Body of pancreas (tissue), 4 donors: ENCODE measurements around the gene LRP2BP. TPM values are rescaled to one million over a fixed set of nuclear protein-coding genes. Genes with fewer than 3 reads are reported as not detected.

Experiments used
- ATAC-seq: fragments of 150-250 bp; one replicate; pipeline ENCODE4 v1.9.1; 2016
- DNase-seq, 4 donors: peaks; one replicate each; pipeline ENCODE4 v3.0.0-alpha.2; 2019
- H3K27ac ChIP-seq, 4 donors: fragments of 200-600 bp; sonication (generic); 1 replicate in 3 of 4; 2 replicates in 1 of 4; pipeline versions ENCODE4 v1.5.1 to v1.6.1; 2016 to 2019; ENCODE audit warnings: mild to moderate bottlenecking in 1 of 4, mixed read lengths in 1 of 4, moderate library complexity in 1 of 4
- H3K27me3 ChIP-seq, 2 donors: fragments of 200-600 bp; sonication (generic); one replicate each; pipeline ENCODE4 v1.6.0; 2016; ENCODE audit warnings: mild to moderate bottlenecking in 1 of 2
- H3K36me3 ChIP-seq, 2 donors: fragments of 200-600 bp; sonication (generic); replicated peaks in 1 of 2; 2 replicates each; pipeline ENCODE4 v1.5.1; 2016; ENCODE audit warnings: low read depth in 2 of 2; ENCODE audit not compliant: insufficient read depth in 1 of 2
- H3K4me1 ChIP-seq: fragments of 200-600 bp; sonication (generic); one replicate; pipeline ENCODE4 v1.6.0; 2016
- H3K4me3 ChIP-seq, 2 donors: fragments of 200-600 bp; sonication (generic); 1 replicate in 1 of 2; 2 replicates in 1 of 2; pipeline ENCODE4 v1.5.1; 2016 to 2019
- H3K9me3 ChIP-seq, 3 donors: fragments of 200-600 bp; sonication (generic); 1 replicate in 2 of 3; 2 replicates in 1 of 3; pipeline ENCODE4 v1.5.1; 2016
- POLR2A ChIP-seq, 3 donors: fragments of 450-650 bp; IDR thresholded peaks; one replicate each; pipeline ENCODE4 v1.6.1; 2016; ENCODE audit warnings: antibody characterized with exemption in 3 of 3, mild to moderate bottlenecking in 2 of 3
- WGBS, 2 donors: methylation state at CpG; one replicate each; pipeline ENCODE4 v1.1.5; 2017; 5-methylcytosine and 5-hydroxymethylcytosine counted together
- intact Hi-C: fragments of 100-400 bp; cut with DNase I; formaldehyde crosslinking; loops from one replicate; pipeline ENCODE4 v1.15.1; 2023
- total RNA-seq, 2 donors: library from RNA; depleted of rRNA; stranded (reverse); fragments of >200 nt; gene quantifications; one replicate each; pipeline ENCODE4 v1.1.0, GENCODE V29; 2016
- TF ChIP-seq, protein P1 (sequence below), 7 experiments: fragments of 450-650 bp in 4 of 7; fragments of 200-600 bp in 3 of 7; sonication (generic) in 3 of 7; IDR thresholded peaks; one replicate each; pipeline ENCODE4 v1.5.1; 2016 to 2019; ENCODE audit warnings: antibody characterized with exemption in 7 of 7

LRP2BP gene
- total RNA-seq, 2 donors from 2014 or later, result 2.0 to 2.1 TPM

DNA sequence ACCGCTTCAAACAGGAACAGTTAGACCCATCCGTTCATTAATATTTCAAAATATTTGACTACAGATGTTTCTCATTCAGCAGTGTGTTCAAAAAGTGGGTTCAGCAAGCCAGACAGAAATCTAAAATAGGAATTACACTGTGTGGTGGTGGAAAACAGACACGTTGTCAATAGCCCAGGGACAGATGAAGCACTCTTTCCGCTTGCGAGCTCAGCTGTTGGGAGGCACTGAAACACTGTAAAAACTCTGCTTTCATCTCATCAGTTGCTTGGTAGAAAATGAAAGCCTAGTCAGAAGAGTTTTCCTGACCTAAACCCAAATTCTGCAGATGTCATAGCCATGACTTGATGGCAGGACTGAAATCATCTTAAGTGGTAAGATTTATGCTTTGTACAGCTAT lies 38.5 kb downstream of the LRP2BP start:
- DNase-seq (no peak), ATAC-seq (no peak)
- no peak for TF ChIP-seq POLR2A (IDR thresholded peaks at IDR 0.05)
- TF ChIP-seq, protein P1, sequence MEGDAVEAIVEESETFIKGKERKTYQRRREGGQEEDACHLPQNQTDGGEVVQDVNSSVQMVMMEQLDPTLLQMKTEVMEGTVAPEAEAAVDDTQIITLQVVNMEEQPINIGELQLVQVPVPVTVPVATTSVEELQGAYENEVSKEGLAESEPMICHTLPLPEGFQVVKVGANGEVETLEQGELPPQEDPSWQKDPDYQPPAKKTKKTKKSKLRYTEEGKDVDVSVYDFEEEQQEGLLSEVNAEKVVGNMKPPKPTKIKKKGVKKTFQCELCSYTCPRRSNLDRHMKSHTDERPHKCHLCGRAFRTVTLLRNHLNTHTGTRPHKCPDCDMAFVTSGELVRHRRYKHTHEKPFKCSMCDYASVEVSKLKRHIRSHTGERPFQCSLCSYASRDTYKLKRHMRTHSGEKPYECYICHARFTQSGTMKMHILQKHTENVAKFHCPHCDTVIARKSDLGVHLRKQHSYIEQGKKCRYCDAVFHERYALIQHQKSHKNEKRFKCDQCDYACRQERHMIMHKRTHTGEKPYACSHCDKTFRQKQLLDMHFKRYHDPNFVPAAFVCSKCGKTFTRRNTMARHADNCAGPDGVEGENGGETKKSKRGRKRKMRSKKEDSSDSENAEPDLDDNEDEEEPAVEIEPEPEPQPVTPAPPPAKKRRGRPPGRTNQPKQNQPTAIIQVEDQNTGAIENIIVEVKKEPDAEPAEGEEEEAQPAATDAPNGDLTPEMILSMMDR (IDR thresholded peaks at IDR 0.05), result no peak
- Histone ChIP-seq H3K27ac (no peak overlapping the region), H3K4me3 (no peak overlapping the region), H3K27me3 (no peaks in the 10 kb centered on the region), H3K4me1 (no peaks in the 10 kb centered on the region), H3K36me3 (no peaks in the 10 kb centered on the region), H3K9me3 (no peaks in the 10 kb centered on the region)
- intact Hi-C loops, result no loop called here
- WGBS, 2 donors, result 92 to 95% methylated on average over 5 of the region's 5 CpGs

DNA sequence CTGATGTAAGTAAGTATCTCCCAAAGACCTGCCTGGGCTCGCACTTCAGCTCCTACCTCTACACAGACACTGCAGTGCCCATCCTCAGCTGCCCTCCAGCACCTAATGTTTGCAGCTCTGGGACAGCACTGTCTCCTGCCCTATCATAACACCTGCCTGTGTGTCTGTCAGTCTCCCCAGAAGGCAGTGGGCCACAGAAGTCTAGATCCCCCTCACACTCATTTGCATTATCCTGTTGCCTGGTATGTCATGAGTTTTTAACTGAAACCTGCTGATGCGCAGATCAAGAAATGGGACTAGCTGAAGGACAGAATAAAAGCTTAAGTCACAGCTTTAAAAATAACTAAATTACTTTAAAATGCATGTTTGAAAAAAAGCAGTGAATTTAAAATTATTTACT lies 43.0 kb downstream of the LRP2BP start:
- DNase-seq (no peak), ATAC-seq (no peak)
- WGBS, 2 donors, result 90 to 98% methylated on average over 2 of the region's 2 CpGs
- no peaks in the 10 kb centered on the region for H3K27me3 ChIP-seq
- H3K27ac ChIP-seq, result no peak overlapping the region
- H3K9me3 ChIP-seq, result no peaks in the 10 kb centered on the region
- intact Hi-C loops, result no loop called here
- no peak for TF ChIP-seq POLR2A (IDR thresholded peaks at IDR 0.05)
- TF ChIP-seq, protein P1 (IDR thresholded peaks at IDR 0.05), result no peak
- no peaks in the 10 kb centered on the region for H3K4me1 ChIP-seq
- H3K4me3 ChIP-seq, result no peak overlapping the region
- peaks cover 0 to 2% of the 10 kb centered on the region in 2 donors for H3K36me3 ChIP-seq

DNA sequence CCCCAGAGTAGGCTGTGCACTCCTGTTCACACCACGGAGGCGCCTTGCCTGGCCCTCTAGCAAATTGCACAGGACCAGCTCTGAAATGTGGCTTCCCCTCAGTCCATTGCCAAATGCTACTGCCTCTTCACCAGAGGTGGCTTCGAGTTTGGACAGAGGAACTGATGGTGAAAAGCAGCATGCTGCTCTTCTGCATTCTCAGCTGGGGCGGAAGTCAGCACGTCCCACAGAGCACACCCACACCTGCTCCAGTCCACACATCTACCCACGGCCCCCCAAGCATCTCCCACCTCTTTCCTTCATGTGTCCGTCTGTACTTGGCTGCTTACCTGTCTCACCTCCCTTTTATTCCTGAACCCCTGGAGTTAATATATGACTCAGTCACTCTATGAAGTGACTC lies 43.5 kb downstream of the LRP2BP start:
- WGBS, 2 donors, result 92 to 94% methylated on average over 7 of the region's 7 CpGs
- H3K9me3 ChIP-seq, result no peaks in the 10 kb centered on the region
- TF ChIP-seq, protein P1 (IDR thresholded peaks at IDR 0.05), result no peak
- TF ChIP-seq POLR2A (IDR thresholded peaks at IDR 0.05), result no peak
- H3K4me3 ChIP-seq, result no peak overlapping the region
- no peaks in the 10 kb centered on the region for H3K27me3 ChIP-seq
- peaks cover 0 to 2% of the 10 kb centered on the region in 2 donors for H3K36me3 ChIP-seq
- intact Hi-C loops, result no loop called here
- no peak overlapping the region for H3K27ac ChIP-seq
- DNase-seq (no peak), ATAC-seq (no peak)
- H3K4me1 ChIP-seq, result no peaks in the 10 kb centered on the region

DNA sequence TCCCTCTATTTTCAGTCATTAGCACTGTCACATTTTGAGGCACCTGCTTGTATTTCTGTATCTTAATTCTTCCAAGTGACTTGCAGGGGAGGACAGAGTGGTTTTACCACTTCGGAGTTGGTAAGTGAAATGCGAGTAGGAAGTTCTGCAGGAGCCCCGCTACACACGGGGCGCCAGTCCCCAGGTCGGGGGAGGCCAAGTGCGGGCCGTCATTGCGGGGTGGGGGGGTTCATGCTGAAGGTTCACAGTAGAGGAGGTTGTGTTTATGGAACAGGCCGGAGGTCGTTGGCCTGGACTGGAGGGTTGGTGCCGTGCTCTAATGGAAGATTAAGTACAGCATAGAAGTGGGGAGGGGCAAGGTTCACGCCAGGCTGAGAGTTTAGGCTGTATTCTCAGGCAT lies 44.0 kb downstream of the LRP2BP start:
- ATAC-seq, result no peak
- Histone ChIP-seq H3K9me3 (no peaks in the 10 kb centered on the region), H3K4me3 (no peak overlapping the region), H3K27ac (no peak overlapping the region), H3K36me3 (peaks cover 0 to 2% of the 10 kb centered on the region in 2 donors), H3K4me1 (no peaks in the 10 kb centered on the region), H3K27me3 (no peaks in the 10 kb centered on the region)
- WGBS, 2 donors, result 85 to 87% methylated on average over 13 of the region's 13 CpGs
- no peak for DNase-seq
- intact Hi-C loops, result no loop called here
- TF ChIP-seq POLR2A (IDR thresholded peaks at IDR 0.05), result no peak
- TF ChIP-seq, protein P1 (IDR thresholded peaks at IDR 0.05), result no peak

DNA sequence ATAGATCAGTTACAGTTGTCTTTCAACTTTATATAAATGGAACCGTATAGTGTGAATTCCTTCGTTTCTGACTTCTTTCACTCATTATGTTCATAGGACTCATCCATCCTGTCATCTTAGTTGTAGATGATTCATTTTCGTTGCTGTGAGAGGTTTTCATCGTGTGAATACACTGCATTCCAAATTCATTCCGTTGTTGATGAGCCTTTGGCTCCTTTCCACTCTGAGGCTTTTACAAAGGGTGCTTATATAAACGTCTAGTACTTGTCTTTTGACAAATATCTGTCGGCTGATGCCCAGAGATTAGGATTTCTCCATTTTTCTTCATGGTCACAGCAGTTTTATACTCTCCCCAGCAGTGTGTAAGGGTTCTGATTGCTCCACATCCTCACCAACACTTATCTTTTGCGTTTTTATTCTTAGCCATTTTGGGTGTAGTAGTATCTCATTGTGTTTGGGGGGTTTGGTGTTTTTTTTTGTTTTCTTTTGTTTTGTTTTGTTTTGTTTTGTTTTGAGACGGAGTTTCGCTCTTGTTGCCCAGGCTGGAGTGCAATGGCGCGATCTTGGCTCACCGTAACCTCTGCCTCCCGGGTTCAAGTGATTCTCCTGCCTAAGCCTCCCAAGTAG lies 48.6 kb downstream of the LRP2BP start:
- Histone ChIP-seq H3K4me1 (no peaks in the 10 kb centered on the region), H3K36me3 (peaks cover 0 to 2% of the 10 kb centered on the region in 2 donors), H3K9me3 (no peaks in the 10 kb centered on the region), H3K27ac (no peak overlapping the region), H3K27me3 (no peaks in the 10 kb centered on the region), H3K4me3 (no peak overlapping the region)
- no peak for DNase-seq
- TF ChIP-seq, protein P1 (IDR thresholded peaks at IDR 0.05), result no peak
- TF ChIP-seq POLR2A (IDR thresholded peaks at IDR 0.05), result no peak
- intact Hi-C loops, result no loop called here
- ATAC-seq, result no peak
- WGBS, 2 donors, result 88 to 90% methylated on average over 14 of the region's 14 CpGs
